GM20000 (cell line): ENCODE results near the gene TSHZ2.

ENCODE experiments used
- DNase-seq: peaks from one replicate; pipeline ENCODE4 v3.0.0; 2012; ENCODE audit warnings: low spot score
- CTCF ChIP-seq: IDR thresholded peaks from 2 replicates; pipeline ENCODE4 v1.5.1; 2012; ENCODE audit warnings: mild to moderate bottlenecking, control low read depth; ENCODE audit errors: extremely low read depth, missing control alignments

TSHZ2 gene

DNA sequence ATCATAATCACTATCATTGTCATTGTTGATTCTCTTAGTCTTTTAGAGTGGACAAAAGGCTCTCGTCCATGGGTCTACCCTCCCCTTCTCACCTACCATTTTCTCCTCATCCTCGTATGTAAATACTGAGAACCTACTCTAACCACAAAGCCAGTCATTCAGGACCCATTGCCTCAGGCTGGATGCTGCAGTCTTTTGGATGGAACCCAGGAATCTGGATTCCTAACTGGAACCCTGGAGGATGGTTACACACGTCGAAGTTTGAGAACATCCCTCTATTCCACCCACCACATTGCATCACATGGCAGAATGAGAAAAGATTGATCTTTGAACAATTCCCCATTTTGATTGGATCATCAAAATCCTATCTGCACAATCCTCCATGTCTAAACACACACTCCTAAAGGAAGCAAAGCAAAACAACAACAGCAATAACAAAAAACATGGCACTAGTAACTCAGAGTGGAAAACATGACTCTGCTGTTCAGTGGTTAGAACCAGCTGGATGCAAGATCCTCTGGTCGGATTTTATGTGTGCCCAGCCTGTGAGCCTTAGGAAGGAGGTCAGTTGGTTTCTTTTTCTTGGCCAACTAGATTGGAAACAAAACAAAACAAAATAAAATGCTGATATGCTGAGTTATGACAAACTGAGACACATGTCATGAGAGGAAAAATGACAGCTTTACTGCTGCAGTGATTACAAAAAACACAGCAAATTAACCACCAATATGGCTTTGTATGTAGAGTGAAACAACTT, 38.0 kb downstream of the TSHZ2 start:
- DNase-seq: no peak
- no peak for TF ChIP-seq CTCF

- no peak for DNase-seq
- TF ChIP-seq CTCF: no peak
Observed at GRCh38 chr20:53011640-53012039, 39.5 kb downstream of the TSHZ2 start.

DNA sequence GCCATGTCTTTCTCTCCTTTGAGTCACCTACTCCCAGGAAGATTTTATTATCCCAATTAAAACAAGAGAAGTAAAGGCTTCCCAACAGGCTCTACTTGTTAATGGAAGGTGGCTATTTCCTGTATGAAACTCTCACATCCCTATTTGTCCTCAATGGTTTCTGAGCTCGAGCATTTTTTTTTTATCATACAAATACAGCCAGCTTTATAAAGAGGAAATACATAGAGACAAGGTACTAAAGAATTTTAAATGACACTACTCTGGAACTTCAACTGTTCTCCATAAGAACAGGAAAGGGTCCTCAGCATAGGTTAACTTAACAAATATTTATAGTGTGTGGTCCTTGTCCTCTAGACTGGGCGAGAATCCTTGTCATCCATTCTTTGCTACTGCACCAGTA, 41.0 kb downstream of the TSHZ2 start:
- no peak for TF ChIP-seq CTCF
- no peak for DNase-seq

DNA sequence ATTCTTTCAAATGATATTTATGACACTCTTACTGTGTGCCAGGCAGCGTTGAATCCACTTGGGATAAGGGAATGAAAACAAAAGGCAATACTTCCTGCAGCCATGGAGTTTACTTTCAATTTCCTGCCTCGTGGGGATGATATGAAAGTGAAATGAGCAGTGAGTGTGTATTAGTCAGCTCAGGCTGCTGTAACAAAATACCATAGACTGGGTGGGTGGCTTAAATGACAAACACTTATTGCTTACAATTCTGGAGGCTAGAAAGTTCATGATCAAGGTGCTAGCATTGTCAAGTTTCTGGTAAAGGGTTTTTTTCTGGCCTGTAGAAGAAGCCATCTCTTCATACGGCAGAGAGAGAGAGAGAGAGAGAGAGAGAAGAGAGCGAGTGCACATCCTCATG, 41.7 kb downstream of the TSHZ2 start:
- DNase-seq: no peak
- TF ChIP-seq CTCF: no peak

DNA sequence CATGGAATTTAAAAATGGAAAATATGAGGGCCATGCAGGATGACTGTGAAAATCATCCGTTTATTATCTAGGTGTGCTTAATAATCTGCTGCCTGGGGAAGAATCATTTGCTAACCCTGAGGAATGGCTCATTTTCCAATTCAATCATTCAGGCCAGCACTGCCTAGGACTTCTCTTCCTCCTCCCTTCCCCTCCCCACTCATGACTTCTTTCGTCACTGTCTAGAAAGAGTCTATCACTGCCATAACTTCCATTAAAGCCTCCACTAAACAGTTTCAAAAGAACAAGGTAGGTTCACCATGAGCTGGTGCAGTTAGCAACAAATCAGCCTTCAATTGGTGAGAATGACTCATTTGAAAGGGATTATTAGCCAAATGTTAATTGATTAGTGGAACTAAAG, 43.9 kb downstream of the TSHZ2 start:
- DNase-seq: no peak
- TF ChIP-seq CTCF: no peak

- DNase-seq: no peak
- TF ChIP-seq CTCF: no peak
Observed at GRCh38 chr20:53016534-53017042, 44.4 kb downstream of the TSHZ2 start.

- no peak for TF ChIP-seq CTCF
- no peak for DNase-seq
Observed at GRCh38 chr20:53017206-53017605, 45.0 kb downstream of the TSHZ2 start.
